Measurements from ENCODE around the gene CHIT1. TPM values are rescaled to one million over a fixed set of nuclear protein-coding genes. Genes with fewer than 3 reads are reported as not detected.

The CHIT1 gene
- total RNA-seq, 2 experiments from 2014 or later = 0.58 to 1.1 TPM

DNA sequence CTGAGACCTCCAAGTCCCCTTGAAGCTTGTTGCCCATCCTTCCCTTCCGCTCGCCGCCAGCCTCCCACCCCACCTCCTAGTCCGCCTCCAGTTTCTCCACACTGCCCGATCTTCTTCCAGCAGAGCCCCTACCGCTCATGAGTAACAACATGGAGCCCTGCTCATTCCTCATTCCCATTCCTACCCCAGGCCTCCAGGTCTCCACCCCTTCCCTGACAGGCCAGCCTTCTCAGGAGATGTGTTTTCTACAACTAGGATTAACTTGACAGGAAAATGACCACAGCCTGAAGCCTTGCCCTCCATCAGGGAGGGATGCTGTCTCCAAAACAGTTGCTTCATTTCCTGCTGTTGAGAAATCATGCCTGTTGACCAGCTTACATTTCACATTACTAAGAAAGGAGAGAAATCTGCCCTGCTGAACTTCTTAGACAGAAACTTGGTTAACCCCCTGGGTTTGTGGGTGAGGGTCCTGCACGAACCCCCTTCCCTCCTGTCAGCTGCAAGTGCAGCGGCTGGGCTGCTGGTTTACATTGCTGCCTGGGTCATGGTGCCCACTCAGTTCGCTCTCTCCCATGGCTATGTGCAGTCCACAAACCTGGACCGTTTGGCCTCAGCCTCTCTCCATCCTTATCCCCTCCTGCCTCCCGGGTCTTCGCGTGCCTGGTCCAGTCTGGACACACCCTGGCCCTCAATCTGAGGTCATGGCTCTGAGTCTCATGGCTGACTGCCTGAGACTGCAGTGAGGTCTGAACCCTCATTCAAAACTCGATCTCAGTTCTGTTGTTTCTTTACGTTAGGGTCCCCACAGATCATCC is 26.8 kb downstream of the CHIT1 start:
- TF ChIP-seq CTCF (IDR thresholded peaks at IDR 0.05) = no peak
- CTCF ChIA-PET = no interaction called here
- POLR2A ChIA-PET = no interaction called here
- Mint-ChIP-seq H3K27ac (no peak overlapping the region), H3K36me3 (ENCODE audit: low read depth) (no peaks in the 10 kb centered on the region), H3K9me3 (no peaks in the 10 kb centered on the region), H3K4me1 (ENCODE audit: low read depth) (no peaks in the 10 kb centered on the region), H3K4me3 (no peak overlapping the region), H3K27me3 (no peaks in the 10 kb centered on the region)
- no peaks in the 10 kb centered on the region for H3K4me1 ChIP-seq (ENCODE audit: insufficient read depth, low read length)
- no peak overlapping the region for H3K4me3 ChIP-seq (ENCODE audit: low read length)
- no peaks in the 10 kb centered on the region for H3K36me3 ChIP-seq (ENCODE audit: insufficient read depth, low read length)
- H3K27ac ChIP-seq (ENCODE audit: low read depth in 1 of 2, low read length in 2 of 2) = no peak overlapping the region
- no peaks in the 10 kb centered on the region for H3K9me3 ChIP-seq (ENCODE audit: control insufficient read depth in 1 of 2, insufficient read depth in 1 of 2, low read length in 2 of 2)
- H3K27me3 ChIP-seq (ENCODE audit: control insufficient read depth in 1 of 2, insufficient read depth in 2 of 2, low read length in 2 of 2) = peaks cover 0 to 2% of the 10 kb centered on the region in 2 experiments
- ATAC-seq (ENCODE audit: poor library complexity) (no peak), DNase-seq (peak in 1 of 14 experiments; percentile 15)
- intact Hi-C loops (cut with DNase I, micrococcal nuclease) = no loop called here

DNA sequence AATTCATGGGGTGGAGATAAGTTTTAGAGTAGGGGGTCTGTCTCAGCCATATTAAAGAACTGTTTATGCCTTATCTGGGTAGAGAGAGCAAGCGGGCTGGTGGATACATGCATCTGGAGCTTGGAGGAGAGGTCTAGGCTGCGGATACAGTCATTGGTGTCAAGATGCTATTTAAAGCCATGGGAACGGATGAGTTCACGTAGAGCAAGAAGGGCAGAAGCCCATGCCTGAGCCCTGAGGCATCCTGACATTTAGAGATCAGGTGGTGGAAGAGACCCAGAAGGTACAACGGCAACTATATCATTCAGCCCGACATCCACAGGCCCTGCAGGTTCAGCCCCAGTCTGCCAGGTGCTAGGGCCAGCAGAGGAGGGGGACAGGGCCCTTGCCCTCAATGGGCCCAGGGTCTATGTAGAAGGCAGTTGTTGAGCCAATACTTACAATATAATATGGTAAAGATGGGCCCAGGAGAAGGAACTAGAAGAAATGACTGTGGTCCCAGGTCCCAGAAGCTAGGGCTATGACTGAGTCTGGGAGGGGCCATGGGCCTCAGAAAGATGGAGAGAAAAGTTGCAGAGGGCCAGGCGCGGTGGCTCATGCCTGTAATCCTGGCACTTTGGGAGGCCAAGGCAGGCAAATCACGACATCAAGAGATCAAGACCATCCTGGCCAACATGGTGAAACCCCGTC is 27.8 kb downstream of the CHIT1 start:
- ChIA-PET POLR2A (no interaction called here), CTCF (no interaction called here)

DNA sequence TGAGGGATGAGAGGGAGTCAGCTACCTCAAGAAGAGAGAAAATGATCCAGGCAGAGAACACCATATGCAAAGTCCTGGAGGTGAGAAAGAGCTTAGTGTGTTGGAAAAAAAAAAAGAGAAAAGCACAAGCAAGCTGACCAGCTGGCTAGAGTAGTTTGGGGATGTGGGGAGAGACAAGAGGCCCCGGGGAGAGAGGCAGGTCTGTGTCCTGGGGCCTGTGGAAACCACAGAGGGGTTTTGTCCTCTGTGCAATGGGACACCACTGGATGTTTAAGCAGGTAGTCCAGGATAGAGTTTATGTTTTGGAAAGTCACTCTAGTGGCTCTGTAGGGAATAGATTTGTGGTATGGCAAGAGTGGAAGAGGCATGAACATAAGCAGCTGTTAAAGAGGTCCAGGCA is 28.6 kb downstream of the CHIT1 start:
- Histone ChIP-seq H3K27ac (ENCODE audit: low read depth in 1 of 2, low read length in 2 of 2) (no peak overlapping the region), H3K9me3 (ENCODE audit: control insufficient read depth in 1 of 2, insufficient read depth in 1 of 2, low read length in 2 of 2) (no peaks in the 10 kb centered on the region), H3K27me3 (ENCODE audit: control insufficient read depth in 1 of 2, insufficient read depth in 2 of 2, low read length in 2 of 2) (peaks cover 0 to 2% of the 10 kb centered on the region in 2 experiments), H3K4me3 (ENCODE audit: low read length) (no peak overlapping the region), H3K4me1 (ENCODE audit: insufficient read depth, low read length) (no peaks in the 10 kb centered on the region), H3K36me3 (ENCODE audit: insufficient read depth, low read length) (no peaks in the 10 kb centered on the region)
- intact Hi-C loops (cut with DNase I, micrococcal nuclease) = no loop called here
- Mint-ChIP-seq H3K36me3 (ENCODE audit: low read depth) (no peaks in the 10 kb centered on the region), H3K27me3 (no peaks in the 10 kb centered on the region), H3K27ac (no peak overlapping the region), H3K9me3 (no peaks in the 10 kb centered on the region), H3K4me1 (ENCODE audit: low read depth) (no peaks in the 10 kb centered on the region), H3K4me3 (no peak overlapping the region)
- POLR2A ChIA-PET = no interaction called here
- CTCF ChIA-PET = no interaction called here
- ATAC-seq (ENCODE audit: poor library complexity) (no peak), DNase-seq (no peak)
- TF ChIP-seq CTCF (IDR thresholded peaks at IDR 0.05) = no peak

More for the DNA sequence above, 27.8 kb downstream of the CHIT1 start:
- no peaks in the 10 kb centered on the region for H3K36me3 ChIP-seq (ENCODE audit: insufficient read depth, low read length)
- DNase-seq = no peak
- no peaks in the 10 kb centered on the region for H3K9me3 Mint-ChIP-seq
- intact Hi-C loops (cut with DNase I, micrococcal nuclease) = no loop called here
- H3K9me3 ChIP-seq (ENCODE audit: control insufficient read depth in 1 of 2, insufficient read depth in 1 of 2, low read length in 2 of 2) = no peaks in the 10 kb centered on the region
- H3K27me3 ChIP-seq (ENCODE audit: control insufficient read depth in 1 of 2, insufficient read depth in 2 of 2, low read length in 2 of 2) = peaks cover 0 to 2% of the 10 kb centered on the region in 2 experiments
- no peak overlapping the region for H3K27ac Mint-ChIP-seq
- no peaks in the 10 kb centered on the region for H3K36me3 Mint-ChIP-seq (ENCODE audit: low read depth)
- no peak overlapping the region for H3K4me3 ChIP-seq (ENCODE audit: low read length)
- no peak overlapping the region for H3K27ac ChIP-seq (ENCODE audit: low read depth in 1 of 2, low read length in 2 of 2)
- no peaks in the 10 kb centered on the region for H3K4me1 Mint-ChIP-seq (ENCODE audit: low read depth)
- TF ChIP-seq CTCF (IDR thresholded peaks at IDR 0.05) = no peak
- no peak for ATAC-seq (ENCODE audit: poor library complexity)
- no peaks in the 10 kb centered on the region for H3K4me1 ChIP-seq (ENCODE audit: insufficient read depth, low read length)
- H3K27me3 Mint-ChIP-seq = no peaks in the 10 kb centered on the region
- no peak overlapping the region for H3K4me3 Mint-ChIP-seq
